ENCODE results near the gene OSBPL6. TPM values are rescaled to one million over a fixed set of nuclear protein-coding genes. Genes with fewer than 3 reads are reported as not detected.
"Not testable (repeated sequence)": the region's sequence is repeated elsewhere in the genome, so short reads cannot be mapped to it uniquely, and the experiment has no call there.

The OSBPL6 gene
- total RNA-seq, 4 donors from 2014 or later = 1.5 to 4.0 (median 3.1) TPM

DNA sequence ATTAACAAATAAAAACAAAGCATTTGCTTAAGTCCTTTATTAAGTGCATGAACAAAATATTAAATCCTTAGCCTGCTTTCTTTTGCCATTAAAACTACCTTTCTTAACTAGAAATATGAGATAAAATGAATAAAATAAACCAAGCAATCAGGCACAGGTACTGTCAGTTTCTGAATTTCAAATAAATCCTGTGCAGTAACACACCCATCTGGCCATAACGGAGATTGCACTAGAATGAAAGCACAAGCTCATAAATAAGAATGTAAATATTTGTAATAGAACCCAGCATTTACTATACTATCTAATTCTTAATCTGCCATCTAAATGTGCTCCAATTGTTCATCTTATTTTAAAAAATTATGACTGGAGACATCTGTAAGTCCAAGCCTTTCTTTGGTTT, 224.8 kb downstream of the OSBPL6 start:
- 10 to 29% methylated on average over 1 of the region's 1 CpG for WGBS, 2 donors (ENCODE audit: low coverage in 1 of 2)
- H3K27ac ChIP-seq = no peak overlapping the region
- ATAC-seq = no peak

GRCh38 chr2:178420463-178420999, 226.2 kb downstream of the OSBPL6 start:
- Histone ChIP-seq H3K27ac (no peak overlapping the region), H3K36me3 (peaks cover 0 to 5% of the 10 kb centered on the region in 2 donors), H3K4me3 (no peak overlapping the region), H3K9me3 (peaks cover 0 to 5% (median 0%) of the 10 kb centered on the region in 3 donors), H3K27me3 (no peaks in the 10 kb centered on the region), H3K4me1 (peaks cover 0 to 10% (median 0%) of the 10 kb centered on the region in 3 donors)
- ATAC-seq = no peak
- 33% methylated on average over 1 of the region's 1 CpG; no CpG with 5 or more reads in 1 of the 2 donors for WGBS, 2 donors (ENCODE audit: low coverage in 1 of 2)
- TF ChIP-seq, protein P1, sequence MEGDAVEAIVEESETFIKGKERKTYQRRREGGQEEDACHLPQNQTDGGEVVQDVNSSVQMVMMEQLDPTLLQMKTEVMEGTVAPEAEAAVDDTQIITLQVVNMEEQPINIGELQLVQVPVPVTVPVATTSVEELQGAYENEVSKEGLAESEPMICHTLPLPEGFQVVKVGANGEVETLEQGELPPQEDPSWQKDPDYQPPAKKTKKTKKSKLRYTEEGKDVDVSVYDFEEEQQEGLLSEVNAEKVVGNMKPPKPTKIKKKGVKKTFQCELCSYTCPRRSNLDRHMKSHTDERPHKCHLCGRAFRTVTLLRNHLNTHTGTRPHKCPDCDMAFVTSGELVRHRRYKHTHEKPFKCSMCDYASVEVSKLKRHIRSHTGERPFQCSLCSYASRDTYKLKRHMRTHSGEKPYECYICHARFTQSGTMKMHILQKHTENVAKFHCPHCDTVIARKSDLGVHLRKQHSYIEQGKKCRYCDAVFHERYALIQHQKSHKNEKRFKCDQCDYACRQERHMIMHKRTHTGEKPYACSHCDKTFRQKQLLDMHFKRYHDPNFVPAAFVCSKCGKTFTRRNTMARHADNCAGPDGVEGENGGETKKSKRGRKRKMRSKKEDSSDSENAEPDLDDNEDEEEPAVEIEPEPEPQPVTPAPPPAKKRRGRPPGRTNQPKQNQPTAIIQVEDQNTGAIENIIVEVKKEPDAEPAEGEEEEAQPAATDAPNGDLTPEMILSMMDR (IDR thresholded peaks at IDR 0.05) = no peak
- TF ChIP-seq POLR2AphosphoS5 (IDR thresholded peaks at IDR 0.05) (no peak), EP300 (IDR thresholded peaks at IDR 0.05) (no peak), POLR2A (IDR thresholded peaks at IDR 0.05) (no peak)

More for the DNA sequence above, 224.8 kb downstream of the OSBPL6 start:
- no peaks in the 10 kb centered on the region for H3K9me3 ChIP-seq
- no peak overlapping the region for H3K4me3 ChIP-seq
- no peaks in the 10 kb centered on the region for H3K27me3 ChIP-seq
- TF ChIP-seq, protein P1 (IDR thresholded peaks at IDR 0.05) = no peak
- TF ChIP-seq EP300 (IDR thresholded peaks at IDR 0.05) (no peak), POLR2A (IDR thresholded peaks at IDR 0.05) (no peak), POLR2AphosphoS5 (IDR thresholded peaks at IDR 0.05) (no peak)
- peaks cover 0 to 5% of the 10 kb centered on the region in 2 donors for H3K36me3 ChIP-seq
- peaks cover 0 to 19% (median 0%) of the 10 kb centered on the region in 3 donors for H3K4me1 ChIP-seq

DNA sequence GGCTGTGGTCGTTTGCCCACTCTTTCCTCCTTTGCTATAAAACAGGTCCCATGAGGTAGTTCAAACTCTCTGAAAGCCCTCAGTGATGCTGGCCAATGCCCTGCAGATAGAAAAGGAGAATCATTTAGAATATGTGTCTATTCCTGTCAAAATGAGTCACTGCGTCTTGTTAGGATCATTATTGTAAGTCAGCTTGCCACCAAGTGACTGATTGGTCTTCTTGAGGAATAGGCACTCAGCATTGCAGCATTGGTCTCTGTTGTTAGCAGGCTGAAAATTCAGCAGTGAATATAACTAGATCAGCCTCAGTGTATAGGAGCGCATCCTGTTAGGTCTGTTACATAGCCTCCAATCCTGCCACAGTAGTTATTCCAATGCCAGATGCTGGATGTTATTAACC, 227.8 kb downstream of the OSBPL6 start:
- Histone ChIP-seq H3K4me1 (no peaks in the 10 kb centered on the region), H3K4me3 (no peak overlapping the region), H3K9me3 (peaks cover 0 to 6% (median 0%) of the 10 kb centered on the region in 3 donors), H3K36me3 (peaks cover 0 to 17% of the 10 kb centered on the region in 2 donors), H3K27ac (no peak overlapping the region), H3K27me3 (no peaks in the 10 kb centered on the region)
- no peak for ATAC-seq
- 67 to 92% methylated on average over 3 of the region's 3 CpGs for WGBS, 2 donors (ENCODE audit: low coverage in 1 of 2)
- TF ChIP-seq POLR2AphosphoS5 (IDR thresholded peaks at IDR 0.05) = no peak
- TF ChIP-seq POLR2A (IDR thresholded peaks at IDR 0.05) = no peak
- TF ChIP-seq, protein P1 (IDR thresholded peaks at IDR 0.05) = no peak
- TF ChIP-seq EP300 (IDR thresholded peaks at IDR 0.05) = no peak

DNA sequence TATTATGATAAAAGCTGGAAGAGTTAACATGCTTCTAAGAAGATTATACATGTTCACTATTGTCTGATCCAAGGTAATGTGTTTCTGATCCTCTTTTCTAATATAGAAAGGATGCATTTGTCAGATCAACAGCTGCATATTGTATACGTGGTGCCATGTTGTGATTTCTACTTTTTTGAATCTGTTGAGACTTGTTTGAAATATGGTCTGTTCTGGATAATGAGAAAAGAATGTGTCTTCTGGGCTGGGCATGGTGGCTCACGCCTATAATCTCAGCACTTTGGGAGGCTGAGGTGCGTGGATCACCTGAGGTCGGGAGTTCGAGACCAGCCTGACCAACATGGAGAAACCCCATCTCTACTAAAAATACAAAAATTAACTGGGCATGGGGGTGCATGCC, 229.4 kb downstream of the OSBPL6 start:
- not testable (repeated sequence) for H3K27ac ChIP-seq, H3K4me3 ChIP-seq, H3K4me1 ChIP-seq, ATAC-seq, H3K27me3 ChIP-seq, H3K9me3 ChIP-seq
- H3K36me3 ChIP-seq = peaks cover 0 to 33% of the 10 kb centered on the region in 2 donors
- 93 to 100% methylated on average over 2 to 5 of the region's 5 CpGs for WGBS, 2 donors (ENCODE audit: low coverage in 1 of 2)

DNA sequence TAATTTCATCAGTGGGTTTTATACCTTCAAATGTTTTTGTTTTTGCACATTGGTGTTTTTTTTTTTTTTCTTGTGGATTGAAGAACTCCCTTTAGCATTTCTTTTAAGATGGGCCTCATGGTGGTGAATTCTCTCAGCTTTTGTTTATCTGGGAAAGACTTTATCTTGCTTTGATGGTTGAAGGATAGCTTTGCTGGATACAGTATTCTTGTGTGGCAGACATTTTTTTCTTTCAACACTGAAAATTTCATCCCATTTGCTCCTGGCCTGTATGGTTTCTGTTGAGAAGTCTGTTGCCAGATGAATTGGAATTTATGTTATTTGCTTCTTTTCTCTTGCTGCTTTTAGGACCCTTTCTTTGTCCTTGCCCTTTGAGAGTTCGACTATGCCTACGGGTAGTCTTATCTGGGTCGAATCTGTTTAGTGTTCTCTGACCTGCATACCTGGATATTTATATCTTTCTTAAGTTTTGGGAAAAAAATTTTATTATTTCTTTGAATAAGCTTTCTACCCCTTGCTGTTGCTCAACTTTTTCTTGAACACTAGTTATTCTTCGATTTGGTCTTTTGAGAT, 231.0 kb downstream of the OSBPL6 start:
- no peak for ATAC-seq
- Histone ChIP-seq H3K4me3 (no peak overlapping the region), H3K27ac (no peak overlapping the region), H3K27me3 (no peaks in the 10 kb centered on the region), H3K4me1 (no peaks in the 10 kb centered on the region), H3K9me3 (peaks cover 0 to 6% (median 0%) of the 10 kb centered on the region in 3 donors), H3K36me3 (peaks cover 0 to 49% of the 10 kb centered on the region in 2 donors)
- 98 to 100% methylated on average over 1 to 4 of the region's 4 CpGs for WGBS, 2 donors (ENCODE audit: low coverage in 1 of 2)
- TF ChIP-seq POLR2AphosphoS5 (IDR thresholded peaks at IDR 0.05) = no peak
- no peak for TF ChIP-seq EP300 (IDR thresholded peaks at IDR 0.05)
- TF ChIP-seq POLR2A (IDR thresholded peaks at IDR 0.05) = no peak
- TF ChIP-seq, protein P1 (IDR thresholded peaks at IDR 0.05) = no peak

Measured in gastroesophageal sphincter (tissue), 4 donors.